Prostate gland (tissue), 2 donors: ENCODE measurements around the gene B3GNT2. TPM values are rescaled to one million over a fixed set of nuclear protein-coding genes. Genes with fewer than 3 reads are reported as not detected.

Source experiments
- DNase-seq: peaks from one replicate; pipeline ENCODE4 v3.0.0-alpha.2; 2019; ENCODE audit warnings: low spot score
- H3K27ac ChIP-seq, 2 donors: fragments of 200-600 bp; sonication (generic); 2 replicates each; pipeline ENCODE4 v1.5.1; 2017 to 2019
- H3K27me3 ChIP-seq: fragments of 200-600 bp; sonication (generic); replicated peaks from 2 replicates; pipeline ENCODE4 v1.5.1; 2019; ENCODE audit not compliant: insufficient read depth
- H3K36me3 ChIP-seq, 2 donors: fragments of 200-600 bp; sonication (generic); 1 replicate in 1 of 2; 2 replicates in 1 of 2; pipeline versions ENCODE4 v1.5.1 to v1.8.1; 2017 to 2019
- H3K4me1 ChIP-seq: fragments of 200-600 bp; sonication (generic); replicated peaks from 2 replicates; pipeline ENCODE4 v1.5.1; 2019
- H3K4me3 ChIP-seq, 2 donors: fragments of 200-600 bp; sonication (generic); 2 replicates each; pipeline ENCODE4 v1.5.1; 2017 to 2019
- H3K9me3 ChIP-seq: fragments of 200-600 bp; sonication (generic); 2 replicates; pipeline ENCODE4 v1.5.1; 2017
- POLR2A ChIP-seq: fragments of 450-650 bp; IDR thresholded peaks from one replicate; pipeline ENCODE4 v1.6.1; 2016; ENCODE audit warnings: antibody characterized with exemption, mild to moderate bottlenecking
- POLR2AphosphoS5 ChIP-seq: sonication (generic); formaldehyde crosslinking; IDR thresholded peaks from one replicate; pipeline ENCODE4 v1.6.1; 2017; ENCODE audit warnings: antibody characterized with exemption
- WGBS: methylation state at CpG from one replicate; pipeline ENCODE4 v1.1.5; 2018; 5-methylcytosine and 5-hydroxymethylcytosine counted together
- intact Hi-C: fragments of 100-400 bp; cut with DNase I; formaldehyde crosslinking; loops from one replicate; pipeline ENCODE4 v1.14.2; 2022
- total RNA-seq, 2 donors: library from RNA; depleted of rRNA; stranded (reverse); fragments of >200 nt; gene quantifications; one replicate each; pipeline ENCODE4 v1.1.0, GENCODE V29; 2016
- TF ChIP-seq, protein P1 (sequence below), 4 experiments: fragments of 200-600 bp in 2 of 4; fragments of 450-650 bp in 2 of 4; sonication (generic) in 2 of 4; IDR thresholded peaks; 1 replicate in 3 of 4; 2 replicates in 1 of 4; pipeline ENCODE4 v1.5.1; 2016 to 2019; ENCODE audit warnings: antibody characterized with exemption in 4 of 4, mild to moderate bottlenecking in 2 of 4, moderate library complexity in 2 of 4

B3GNT2 gene
- total RNA-seq, 2 donors from 2014 or later = 8.5 to 18.7 TPM

DNA sequence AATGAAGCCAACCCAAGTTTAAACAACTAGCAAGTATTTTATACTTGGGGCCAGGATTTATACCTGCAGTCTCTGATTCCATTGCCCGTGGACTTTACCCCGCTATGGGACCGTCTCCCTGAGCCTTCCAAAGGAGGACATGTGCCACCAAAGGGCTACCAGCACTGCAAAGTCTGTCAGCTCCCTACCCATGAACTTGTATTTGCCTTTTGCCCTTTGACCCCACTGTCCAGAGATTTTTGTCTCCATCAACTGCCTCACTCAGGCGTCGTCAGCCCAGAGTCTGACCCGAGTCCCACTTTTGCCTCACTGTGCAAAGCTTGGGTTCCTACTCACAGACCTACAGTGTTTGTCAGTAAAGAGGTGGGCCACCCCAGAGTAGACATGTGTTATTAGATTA is 40.6 kb downstream of the B3GNT2 start:
- Histone ChIP-seq H3K36me3 (no peaks in the 10 kb centered on the region), H3K27me3 (no peaks in the 10 kb centered on the region), H3K4me1 (no peaks in the 10 kb centered on the region), H3K4me3 (no peak overlapping the region), H3K9me3 (no peaks in the 10 kb centered on the region), H3K27ac (no peak overlapping the region)
- WGBS = 95% methylated on average over 6 of the region's 6 CpGs
- DNase-seq = no peak
- TF ChIP-seq, protein P1, sequence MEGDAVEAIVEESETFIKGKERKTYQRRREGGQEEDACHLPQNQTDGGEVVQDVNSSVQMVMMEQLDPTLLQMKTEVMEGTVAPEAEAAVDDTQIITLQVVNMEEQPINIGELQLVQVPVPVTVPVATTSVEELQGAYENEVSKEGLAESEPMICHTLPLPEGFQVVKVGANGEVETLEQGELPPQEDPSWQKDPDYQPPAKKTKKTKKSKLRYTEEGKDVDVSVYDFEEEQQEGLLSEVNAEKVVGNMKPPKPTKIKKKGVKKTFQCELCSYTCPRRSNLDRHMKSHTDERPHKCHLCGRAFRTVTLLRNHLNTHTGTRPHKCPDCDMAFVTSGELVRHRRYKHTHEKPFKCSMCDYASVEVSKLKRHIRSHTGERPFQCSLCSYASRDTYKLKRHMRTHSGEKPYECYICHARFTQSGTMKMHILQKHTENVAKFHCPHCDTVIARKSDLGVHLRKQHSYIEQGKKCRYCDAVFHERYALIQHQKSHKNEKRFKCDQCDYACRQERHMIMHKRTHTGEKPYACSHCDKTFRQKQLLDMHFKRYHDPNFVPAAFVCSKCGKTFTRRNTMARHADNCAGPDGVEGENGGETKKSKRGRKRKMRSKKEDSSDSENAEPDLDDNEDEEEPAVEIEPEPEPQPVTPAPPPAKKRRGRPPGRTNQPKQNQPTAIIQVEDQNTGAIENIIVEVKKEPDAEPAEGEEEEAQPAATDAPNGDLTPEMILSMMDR (IDR thresholded peaks at IDR 0.05) = no peak
- no peak for TF ChIP-seq POLR2AphosphoS5
- no peak for TF ChIP-seq POLR2A
- intact Hi-C loops = no loop called here

DNA sequence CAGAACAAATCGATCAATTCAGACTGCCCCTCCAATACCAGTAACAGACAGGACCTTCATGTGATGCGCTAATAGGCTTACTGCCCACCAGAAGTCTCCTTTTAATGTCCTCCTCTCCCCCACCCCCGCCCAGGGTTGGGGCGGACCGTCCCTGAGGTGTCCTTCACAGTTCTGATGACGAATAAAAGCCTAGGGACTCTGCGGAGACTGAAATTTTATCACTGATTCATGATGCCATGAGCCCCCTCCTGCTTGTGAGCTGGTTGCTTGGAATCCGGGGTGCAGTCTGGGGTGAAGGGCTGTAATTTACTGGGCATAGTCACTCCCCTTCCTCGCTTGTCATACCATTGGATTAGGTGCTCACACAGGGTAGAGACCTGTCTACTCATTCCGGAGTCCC is 42.3 kb downstream of the B3GNT2 start:
- no peak for DNase-seq
- H3K27me3 ChIP-seq = no peaks in the 10 kb centered on the region
- no peaks in the 10 kb centered on the region for H3K9me3 ChIP-seq
- H3K4me1 ChIP-seq = no peaks in the 10 kb centered on the region
- 91% methylated on average over 10 of the region's 10 CpGs for WGBS
- H3K27ac ChIP-seq = no peak overlapping the region
- no peaks in the 10 kb centered on the region for H3K36me3 ChIP-seq
- intact Hi-C loops = no loop called here
- H3K4me3 ChIP-seq = no peak overlapping the region
- TF ChIP-seq, protein P1 (IDR thresholded peaks at IDR 0.05) = no peak
- TF ChIP-seq POLR2A (no peak), POLR2AphosphoS5 (no peak)

DNA sequence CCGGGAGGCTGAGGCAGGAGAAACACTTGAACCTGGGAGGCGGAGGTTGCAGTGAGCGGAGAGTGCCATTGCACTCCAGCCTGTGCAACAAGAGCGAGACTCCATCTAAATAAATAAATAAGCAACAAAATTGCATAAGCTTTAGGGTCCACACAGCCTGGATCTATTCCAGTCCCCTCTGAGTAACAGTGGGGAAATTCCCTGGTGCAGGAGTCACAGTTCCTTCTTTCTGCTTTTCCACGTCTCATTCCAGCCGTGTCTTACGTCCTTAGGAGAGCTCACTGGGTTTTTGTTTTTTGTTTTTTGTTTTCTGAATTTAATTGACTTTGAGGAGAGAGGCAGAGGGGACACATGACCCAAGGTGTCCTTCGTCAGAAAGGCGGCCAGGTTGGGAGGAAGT is 44.6 kb downstream of the B3GNT2 start:
- no peaks in the 10 kb centered on the region for H3K36me3 ChIP-seq
- intact Hi-C loops = no loop called here
- no peaks in the 10 kb centered on the region for H3K27me3 ChIP-seq
- no peaks in the 10 kb centered on the region for H3K9me3 ChIP-seq
- WGBS = 94% methylated on average over 9 of the region's 9 CpGs
- H3K4me3 ChIP-seq = no peak overlapping the region
- TF ChIP-seq POLR2AphosphoS5 (no peak), POLR2A (no peak)
- TF ChIP-seq, protein P1 (IDR thresholded peaks at IDR 0.05) = no peak
- H3K4me1 ChIP-seq = no peaks in the 10 kb centered on the region
- no peak for DNase-seq
- H3K27ac ChIP-seq = no peak overlapping the region

DNA sequence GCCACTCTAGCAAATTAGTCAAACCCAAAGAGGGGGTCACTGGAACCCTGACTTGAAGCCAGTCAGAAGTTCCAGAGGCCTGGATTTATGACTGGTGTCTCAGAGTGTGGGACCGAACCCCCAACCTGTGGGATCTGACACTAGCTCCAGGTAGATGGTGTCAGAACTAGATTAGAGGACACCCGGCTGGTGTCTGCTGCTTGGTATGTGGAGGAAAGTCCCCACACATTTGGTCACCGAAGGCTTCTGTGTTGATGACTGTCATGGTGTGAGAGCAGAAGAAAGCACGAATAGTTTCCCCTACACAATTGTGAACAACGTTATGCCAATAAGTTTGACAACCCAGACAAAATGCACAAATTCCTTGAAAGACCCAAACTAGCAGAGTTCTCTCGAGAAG is 48.1 kb downstream of the B3GNT2 start:
- H3K27me3 ChIP-seq = no peaks in the 10 kb centered on the region
- WGBS = 73% methylated on average over 6 of the region's 6 CpGs
- no peak overlapping the region for H3K4me3 ChIP-seq
- H3K4me1 ChIP-seq = no peaks in the 10 kb centered on the region
- DNase-seq = no peak
- H3K9me3 ChIP-seq = no peaks in the 10 kb centered on the region
- TF ChIP-seq POLR2AphosphoS5 = no peak
- TF ChIP-seq POLR2A = no peak
- H3K27ac ChIP-seq = no peak overlapping the region
- H3K36me3 ChIP-seq = no peaks in the 10 kb centered on the region
- intact Hi-C loops = no loop called here

DNA sequence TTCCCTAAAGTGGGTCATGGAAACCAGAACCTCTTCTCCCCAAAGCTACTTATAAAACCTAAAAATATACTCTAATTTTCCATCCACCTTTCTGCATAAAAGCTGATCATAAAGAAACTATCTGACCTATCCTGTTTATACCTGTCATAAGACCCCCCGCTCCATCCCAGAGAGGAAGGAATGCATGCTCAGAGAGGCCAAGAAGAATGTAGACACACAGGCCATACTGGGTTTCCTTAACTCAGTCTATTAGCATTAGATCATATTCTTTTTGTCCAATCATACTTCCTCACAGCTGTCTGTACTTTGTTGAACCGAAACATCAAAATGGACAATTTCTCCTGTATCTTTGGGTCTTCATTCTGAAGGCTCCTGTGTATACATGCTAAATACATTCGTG is 52.3 kb downstream of the B3GNT2 start:
- Histone ChIP-seq H3K27me3 (no peaks in the 10 kb centered on the region), H3K27ac (no peak overlapping the region), H3K9me3 (no peaks in the 10 kb centered on the region), H3K4me3 (no peak overlapping the region), H3K36me3 (no peaks in the 10 kb centered on the region), H3K4me1 (no peaks in the 10 kb centered on the region)
- no peak for DNase-seq
- 65% methylated on average over 3 of the region's 3 CpGs for WGBS
- intact Hi-C loops = no loop called here
- TF ChIP-seq POLR2A (no peak), POLR2AphosphoS5 (no peak)
- TF ChIP-seq, protein P1 (IDR thresholded peaks at IDR 0.05) = no peak
